Natural killer cell (primary cell): ENCODE data around the gene VAV1. TPM values are rescaled to one million over a fixed set of nuclear protein-coding genes. Genes with fewer than 3 reads are reported as not detected.
"Not testable (repeated sequence)": the region's sequence is repeated elsewhere in the genome, so short reads cannot be mapped to it uniquely, and the experiment has no call there.

Experiments
- ATAC-seq, 3 donors: fragments of 150-1000 bp in 2 of 3; fragments of 200-7000 bp in 1 of 3; cut with Tn5 transposase; 1 replicate in 1 of 3; 2 replicates in 2 of 3; pipeline ENCODE4 v1.10.0; 2021; ENCODE audit warnings: mild to moderate bottlenecking in 2 of 3, moderate library complexity in 2 of 3
- DNase-seq, 2 donors: peaks; one replicate each; pipeline versions ENCODE4 v3.0.0 to v3.0.0-alpha.2; 2013 to 2021; ENCODE audit warnings: mixed read lengths in 1 of 2
- H3K27ac ChIP-seq: one replicate; pipeline ENCODE4 v1.5.1; 2013; ENCODE audit warnings: mild to moderate bottlenecking, low read length
- H3K27me3 ChIP-seq: one replicate; pipeline ENCODE4 v1.6.1; 2013; ENCODE audit warnings: low read length; ENCODE audit not compliant: control insufficient read depth, insufficient read depth
- H3K36me3 ChIP-seq: one replicate; pipeline ENCODE4 v1.6.1; 2013; ENCODE audit warnings: low read length; ENCODE audit not compliant: control insufficient read depth, insufficient read depth
- H3K4me1 ChIP-seq: one replicate; pipeline ENCODE4 v1.6.1; 2013; ENCODE audit warnings: low read length; ENCODE audit not compliant: control insufficient read depth, insufficient read depth
- H3K4me3 ChIP-seq: one replicate; pipeline ENCODE4 v1.5.1; 2013; ENCODE audit warnings: low read length
- H3K9me3 ChIP-seq: one replicate; pipeline ENCODE4 v1.6.1; 2013; ENCODE audit warnings: low read length; ENCODE audit not compliant: control insufficient read depth, insufficient read depth
- H3K27ac Mint-ChIP-seq, 2 donors: one replicate each; pipeline ENCODE4 v1.8.0; 2022; ENCODE audit warnings: mild to moderate bottlenecking in 2 of 2, mixed read lengths in 2 of 2, moderate library complexity in 1 of 2
- H3K27me3 Mint-ChIP-seq, 2 donors: one replicate each; pipeline ENCODE4 v1.8.0; 2022; ENCODE audit warnings: low read depth in 2 of 2, mixed read lengths in 2 of 2
- H3K36me3 Mint-ChIP-seq: one replicate; pipeline ENCODE4 v1.8.0; 2022; ENCODE audit warnings: mixed read lengths
- H3K4me1 Mint-ChIP-seq, 2 donors: one replicate each; pipeline ENCODE4 v1.8.0; 2022; ENCODE audit warnings: mixed read lengths in 2 of 2
- H3K4me3 Mint-ChIP-seq: one replicate; pipeline ENCODE4 v1.8.0; 2022; ENCODE audit warnings: mild to moderate bottlenecking, moderate library complexity, mixed read lengths
- H3K9me3 Mint-ChIP-seq, 2 donors: one replicate each; pipeline ENCODE4 v1.8.0; 2022; ENCODE audit warnings: mixed read lengths in 2 of 2
- WGBS: methylation state at CpG from one replicate; pipeline ENCODE4 v1.1.7; 2013; ENCODE audit warnings: missing lambda C conversion rate; ENCODE audit not compliant: insufficient coverage; 5-methylcytosine and 5-hydroxymethylcytosine counted together
- intact Hi-C: fragments of 100-400 bp; cut with micrococcal nuclease; formaldehyde crosslinking; loops from one replicate; pipeline ENCODE4 v1.14.2; 2022
- total RNA-seq, 4 donors: library from RNA; stranded (reverse); fragments of 120-200 nt in 1 of 4; gene quantifications; one replicate each; pipeline versions ENCODE4 v1.2.3 to v1.2.4, GENCODE V29; 2013 to 2022
- TF ChIP-seq, protein P1 (sequence below): fragments of 200-600 bp; IDR thresholded peaks from one replicate; pipeline ENCODE4 v1.8.0; 2022; ENCODE audit warnings: antibody characterized with exemption

VAV1 gene
- total RNA-seq, 3 donors from 2014 or later (not counting 1 experiment from before 2014, with no cell fraction given), result 141 to 167 (median 164) TPM

DNA sequence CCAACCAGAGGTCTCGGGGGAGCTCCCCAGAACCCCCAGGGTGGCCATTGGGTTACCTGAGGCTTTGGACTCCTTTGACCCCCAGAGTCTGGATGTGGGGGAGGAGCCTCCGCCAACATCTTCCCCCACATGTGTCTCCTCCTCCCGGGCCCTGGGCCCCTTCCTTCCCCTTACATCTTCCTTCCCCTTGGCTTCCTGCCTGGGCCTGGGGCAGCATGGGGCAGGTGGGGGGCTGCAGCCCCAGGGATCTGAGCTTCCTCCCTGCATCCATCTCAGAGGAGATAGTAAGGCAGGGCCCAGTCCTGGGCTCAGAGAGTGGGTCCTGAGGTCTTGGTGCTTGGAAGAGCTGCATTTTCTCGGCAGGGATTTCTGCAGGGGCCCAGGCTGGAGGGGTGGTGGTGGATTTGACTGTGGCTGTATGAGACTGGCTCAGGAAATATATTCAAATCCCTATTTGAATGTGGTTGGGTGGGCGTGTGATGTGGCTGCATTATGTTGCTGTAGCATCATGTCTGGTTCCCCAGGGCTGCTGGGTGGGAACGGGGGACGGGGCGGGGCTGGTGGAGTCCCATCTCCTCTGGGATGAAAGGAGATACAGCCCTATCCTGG lies 919 bp downstream of the VAV1 start:
- H3K36me3 ChIP-seq, result peaks cover 11% of the 10 kb centered on the region
- H3K4me1 Mint-ChIP-seq, result peaks cover 46 to 66% of the 10 kb centered on the region in 2 donors
- peaks cover 50% of the 10 kb centered on the region for H3K4me1 ChIP-seq
- TF ChIP-seq, protein P1, sequence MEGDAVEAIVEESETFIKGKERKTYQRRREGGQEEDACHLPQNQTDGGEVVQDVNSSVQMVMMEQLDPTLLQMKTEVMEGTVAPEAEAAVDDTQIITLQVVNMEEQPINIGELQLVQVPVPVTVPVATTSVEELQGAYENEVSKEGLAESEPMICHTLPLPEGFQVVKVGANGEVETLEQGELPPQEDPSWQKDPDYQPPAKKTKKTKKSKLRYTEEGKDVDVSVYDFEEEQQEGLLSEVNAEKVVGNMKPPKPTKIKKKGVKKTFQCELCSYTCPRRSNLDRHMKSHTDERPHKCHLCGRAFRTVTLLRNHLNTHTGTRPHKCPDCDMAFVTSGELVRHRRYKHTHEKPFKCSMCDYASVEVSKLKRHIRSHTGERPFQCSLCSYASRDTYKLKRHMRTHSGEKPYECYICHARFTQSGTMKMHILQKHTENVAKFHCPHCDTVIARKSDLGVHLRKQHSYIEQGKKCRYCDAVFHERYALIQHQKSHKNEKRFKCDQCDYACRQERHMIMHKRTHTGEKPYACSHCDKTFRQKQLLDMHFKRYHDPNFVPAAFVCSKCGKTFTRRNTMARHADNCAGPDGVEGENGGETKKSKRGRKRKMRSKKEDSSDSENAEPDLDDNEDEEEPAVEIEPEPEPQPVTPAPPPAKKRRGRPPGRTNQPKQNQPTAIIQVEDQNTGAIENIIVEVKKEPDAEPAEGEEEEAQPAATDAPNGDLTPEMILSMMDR, result no peak
- peaks cover 8% of the 10 kb centered on the region for H3K36me3 Mint-ChIP-seq
- no peaks in the 10 kb centered on the region for H3K27me3 Mint-ChIP-seq
- peak overlapping the region; percentile 98 for H3K4me3 ChIP-seq
- peaks cover 3 to 11% of the 10 kb centered on the region in 2 donors for H3K9me3 Mint-ChIP-seq
- intact Hi-C loops, result no loop called here
- no peaks in the 10 kb centered on the region for H3K27me3 ChIP-seq
- 2% methylated on average over 6 of the region's 8 CpGs for WGBS
- H3K27ac ChIP-seq, result peak overlapping the region; percentile 80
- peak; percentile 7 to 25 (median 22) for ATAC-seq
- no peaks in the 10 kb centered on the region for H3K9me3 ChIP-seq
- H3K4me3 Mint-ChIP-seq, result peak overlapping the region; percentile 93
- peak overlapping the region; percentile 85 to 97 for H3K27ac Mint-ChIP-seq
- DNase-seq, result peak; percentile 45 to 69

DNA sequence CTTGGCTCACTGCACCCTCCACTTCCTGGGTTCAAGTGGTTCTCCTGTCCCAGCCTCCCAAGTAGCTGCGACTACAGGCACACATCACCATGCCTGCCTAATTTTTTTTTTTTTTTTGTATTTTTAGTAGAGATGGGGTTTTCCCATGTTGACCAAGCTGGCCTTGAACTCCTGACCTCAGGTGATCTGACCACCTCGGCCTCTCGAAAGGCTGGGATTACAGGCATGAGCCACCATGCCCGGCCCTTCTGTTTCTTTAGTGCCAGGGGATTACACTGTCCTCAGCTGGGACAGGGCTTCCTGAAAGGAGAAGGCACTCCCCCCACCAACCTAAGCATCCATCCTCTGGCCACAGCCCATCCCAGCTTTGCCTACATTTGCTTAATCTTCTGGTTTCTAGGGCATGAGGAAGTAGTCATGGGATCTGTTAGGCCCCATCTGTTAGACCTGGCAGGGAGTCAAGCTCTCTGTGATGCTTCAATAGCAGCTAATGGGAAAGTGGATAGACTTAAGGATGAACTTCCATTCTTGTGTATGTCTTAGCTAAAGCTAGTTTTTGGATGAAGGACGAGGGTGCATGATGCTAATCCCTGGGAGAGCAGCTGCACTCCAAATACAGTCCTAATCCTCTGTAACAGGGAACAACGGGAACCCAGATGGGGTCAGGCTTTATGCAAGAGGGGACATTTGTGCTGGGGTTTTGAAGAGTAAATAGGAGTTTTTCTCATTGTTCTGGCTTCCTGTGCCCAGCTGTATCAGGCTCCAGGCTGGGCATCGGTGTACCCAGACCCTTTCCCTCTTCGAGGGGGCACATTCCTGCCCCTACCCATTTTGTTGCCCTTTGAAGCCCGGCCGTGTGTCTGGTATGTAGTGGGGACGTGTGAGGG lies 2.6 kb downstream of the VAV1 start:
- DNase-seq (no peak), ATAC-seq (no peak)
- Histone ChIP-seq H3K27me3 (no peaks in the 10 kb centered on the region), H3K4me3 (no peak overlapping the region), H3K36me3 (peaks cover 11% of the 10 kb centered on the region), H3K4me1 (peaks cover 53% of the 10 kb centered on the region), H3K9me3 (no peaks in the 10 kb centered on the region), H3K27ac (peak overlapping the region; percentile 37)
- H3K4me1 Mint-ChIP-seq, result peaks cover 48 to 71% of the 10 kb centered on the region in 2 donors
- peak overlapping the region; percentile 85 for H3K4me3 Mint-ChIP-seq
- TF ChIP-seq, protein P1, result no peak
- peaks cover 3 to 11% of the 10 kb centered on the region in 2 donors for H3K9me3 Mint-ChIP-seq
- no peaks in the 10 kb centered on the region for H3K27me3 Mint-ChIP-seq
- intact Hi-C loops, result no loop called here
- 78% methylated on average over 10 of the region's 11 CpGs for WGBS
- peaks cover 8% of the 10 kb centered on the region for H3K36me3 Mint-ChIP-seq
- peak overlapping the region; percentile 85 to 97 for H3K27ac Mint-ChIP-seq

DNA sequence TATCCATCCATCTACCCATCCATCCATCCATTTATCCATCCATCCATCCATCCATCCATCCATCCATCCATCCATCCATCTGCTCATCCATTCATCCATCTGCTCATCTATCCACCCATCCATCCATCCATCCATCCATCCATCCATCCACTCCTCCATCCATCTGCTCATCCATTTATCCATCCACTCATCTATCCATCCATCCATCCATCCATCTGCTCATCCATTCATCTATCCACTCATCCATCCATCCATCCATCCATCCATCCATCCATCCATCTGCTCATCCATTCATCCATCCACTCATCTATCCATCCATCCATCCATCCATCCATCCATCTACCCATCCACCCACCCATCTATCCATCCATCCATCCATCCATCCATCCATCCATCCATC lies 3.5 kb downstream of the VAV1 start:
- H3K4me1 ChIP-seq, result peaks cover 53% of the 10 kb centered on the region
- Mint-ChIP-seq H3K27ac (peak overlapping the region; percentile 85 to 97), H3K4me1 (peaks cover 53 to 74% of the 10 kb centered on the region in 2 donors), H3K4me3 (peak overlapping the region; percentile 32), H3K9me3 (peaks cover 3 to 11% of the 10 kb centered on the region in 2 donors)
- H3K27ac ChIP-seq, H3K36me3 Mint-ChIP-seq, H3K27me3 ChIP-seq, intact Hi-C loops, H3K27me3 Mint-ChIP-seq, H3K4me3 ChIP-seq, ATAC-seq, DNase-seq, H3K9me3 ChIP-seq: not testable (repeated sequence)
- H3K36me3 ChIP-seq, result peaks cover 11% of the 10 kb centered on the region

DNA sequence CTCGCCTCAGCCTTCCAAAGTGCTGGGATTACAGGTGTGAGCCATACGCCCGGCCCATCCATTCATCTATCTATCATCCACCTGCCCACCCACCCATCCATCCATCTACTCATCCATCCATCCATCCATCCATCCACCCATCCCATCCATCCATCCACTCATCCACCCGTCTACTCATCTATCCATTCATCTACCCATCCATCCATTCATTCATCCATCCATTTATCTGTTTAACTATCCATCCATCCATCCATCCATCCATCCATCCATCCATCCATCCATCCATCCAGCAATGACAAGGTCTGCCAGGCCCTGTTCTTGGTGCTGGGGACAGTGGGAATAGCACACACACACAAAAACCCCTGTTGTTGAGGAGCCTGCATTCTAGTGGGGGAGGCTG lies 4.5 kb downstream of the VAV1 start:
- TF ChIP-seq, protein P1, result no peak
- H3K4me3 Mint-ChIP-seq, result peak overlapping the region; percentile 40
- ATAC-seq (no peak), DNase-seq (no peak)
- peaks cover 8% of the 10 kb centered on the region for H3K36me3 Mint-ChIP-seq
- H3K4me1 Mint-ChIP-seq, result peaks cover 47 to 73% of the 10 kb centered on the region in 2 donors
- no peaks in the 10 kb centered on the region for H3K27me3 Mint-ChIP-seq
- 100% methylated on average over 4 of the region's 4 CpGs for whole genome bisulfite sequencing
- intact Hi-C loops, result no loop called here
- Histone ChIP-seq H3K9me3 (no peaks in the 10 kb centered on the region), H3K36me3 (peaks cover 11% of the 10 kb centered on the region), H3K27me3 (no peaks in the 10 kb centered on the region), H3K4me3 (no peak overlapping the region), H3K4me1 (peaks cover 51% of the 10 kb centered on the region), H3K27ac (no peak overlapping the region)
- peak overlapping the region; percentile 85 to 97 for H3K27ac Mint-ChIP-seq
- H3K9me3 Mint-ChIP-seq, result peaks cover 0 to 11% of the 10 kb centered on the region in 2 donors
